HG02642 (cell line): ENCODE results near the gene SYNDIG1.

Experiments used
- ATAC-seq: cut with Tn5 transposase; IDR thresholded peaks from one replicate; pipeline ENCODE4 v1.9.1; 2021; ENCODE audit warnings: mild to moderate bottlenecking; ENCODE audit not compliant: unreplicated experiment, poor library complexity

Gene SYNDIG1

GRCh38 chr20:24681634-24682495 is 212.4 kb downstream of the SYNDIG1 start:
- ATAC-seq: no peak

DNA sequence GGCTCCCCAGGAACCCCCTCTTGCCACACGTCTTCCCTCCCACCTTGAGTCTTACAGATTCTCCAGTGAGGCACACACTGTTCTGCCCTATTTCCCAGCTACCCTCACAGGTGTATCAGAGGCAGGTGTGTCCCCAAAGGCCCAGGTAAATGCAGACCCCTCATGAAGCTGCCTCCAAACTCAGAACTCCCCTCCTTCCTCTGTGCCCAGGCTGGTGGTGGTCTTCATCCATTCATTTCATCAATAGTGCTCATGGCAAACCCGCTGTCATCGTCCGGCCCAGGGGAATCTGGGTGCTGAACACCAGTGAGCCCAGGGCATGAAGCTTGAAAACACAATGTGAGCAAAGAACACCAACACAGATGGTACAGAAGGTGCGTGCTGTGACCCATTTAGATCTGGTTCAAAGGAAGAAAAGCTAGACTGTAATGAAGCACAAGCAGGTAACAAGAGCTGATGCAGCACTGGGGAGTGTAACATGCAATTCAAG is 213.1 kb downstream of the SYNDIG1 start:
- no peak for ATAC-seq

DNA sequence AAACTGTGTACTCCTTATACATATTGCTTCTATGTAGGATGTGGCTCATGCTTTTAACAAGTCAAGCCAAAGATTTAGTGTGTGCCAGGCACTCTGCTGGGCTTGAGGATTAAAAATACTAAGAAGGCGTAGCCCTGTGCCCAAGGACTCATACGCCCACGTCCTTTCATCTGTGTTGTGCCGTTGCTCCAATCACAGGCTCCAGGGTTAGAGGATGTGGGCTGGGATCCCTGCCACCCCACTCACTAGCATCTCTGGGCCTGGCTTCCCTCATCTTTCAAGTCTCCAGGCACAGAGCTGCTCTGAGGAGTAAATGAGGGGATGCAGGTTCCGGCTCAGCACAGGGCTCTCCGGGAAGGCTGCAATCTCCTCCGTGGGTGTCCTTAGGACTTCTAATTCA is 214.2 kb downstream of the SYNDIG1 start:
- no peak for ATAC-seq

- ATAC-seq: no peak
These were observed 215.0 kb downstream of the SYNDIG1 start for GRCh38 chr20:24684421-24684871.

DNA sequence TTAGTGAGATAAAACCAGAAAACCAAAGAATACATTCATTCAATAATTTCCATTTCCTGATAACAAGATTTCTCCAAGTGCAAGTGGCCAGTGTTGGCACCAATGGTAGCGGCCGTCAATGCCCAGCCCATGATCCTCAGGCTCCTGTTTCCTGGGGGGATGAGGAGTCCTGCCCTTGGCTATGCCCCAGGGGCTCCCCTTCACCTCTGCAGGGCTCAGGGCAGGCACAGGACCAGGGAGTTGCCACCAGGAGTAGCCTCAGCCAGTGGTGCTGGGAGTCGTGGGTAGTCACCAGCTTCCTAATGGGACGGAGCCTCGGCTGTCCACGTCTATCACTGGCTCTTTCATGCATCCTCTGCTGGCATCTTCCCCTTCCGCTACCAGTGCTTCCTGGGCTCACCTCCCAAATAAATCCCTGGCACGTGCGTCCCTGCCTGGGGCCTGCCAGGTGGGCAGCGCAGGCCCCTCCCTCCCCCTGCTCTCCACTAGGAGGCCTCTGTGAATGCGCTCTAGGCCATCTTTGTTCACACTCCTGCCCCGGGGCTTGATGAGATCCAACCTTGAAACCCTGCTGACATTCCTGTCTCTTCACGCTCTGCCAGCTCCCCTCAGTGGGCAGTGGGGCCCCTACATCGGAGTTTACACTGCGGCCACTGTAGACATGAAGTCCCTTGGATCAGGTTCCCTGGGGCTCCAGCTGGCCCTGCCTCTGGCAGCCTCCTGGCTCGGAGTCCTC is 215.7 kb downstream of the SYNDIG1 start:
- ATAC-seq: no peak

DNA sequence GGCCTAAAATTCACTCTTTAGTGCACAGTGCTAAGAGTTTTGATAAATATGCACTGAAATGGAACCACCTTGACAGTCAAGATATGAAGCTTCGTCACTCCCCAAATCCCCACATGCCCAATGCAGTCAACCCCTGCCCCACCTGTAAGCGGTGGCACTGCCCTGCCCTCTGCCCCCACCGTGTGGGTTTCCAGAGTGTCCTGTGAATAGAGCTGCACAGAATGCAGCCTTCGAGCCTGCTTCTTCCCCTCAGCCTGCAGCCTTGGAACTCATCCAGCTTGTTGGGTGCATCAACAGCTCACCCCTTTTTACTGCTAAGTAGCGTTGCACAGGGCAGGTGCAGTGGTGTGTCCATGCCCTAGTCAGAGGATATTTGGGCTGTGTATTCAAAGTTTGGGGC is 216.3 kb downstream of the SYNDIG1 start:
- no peak for ATAC-seq

DNA sequence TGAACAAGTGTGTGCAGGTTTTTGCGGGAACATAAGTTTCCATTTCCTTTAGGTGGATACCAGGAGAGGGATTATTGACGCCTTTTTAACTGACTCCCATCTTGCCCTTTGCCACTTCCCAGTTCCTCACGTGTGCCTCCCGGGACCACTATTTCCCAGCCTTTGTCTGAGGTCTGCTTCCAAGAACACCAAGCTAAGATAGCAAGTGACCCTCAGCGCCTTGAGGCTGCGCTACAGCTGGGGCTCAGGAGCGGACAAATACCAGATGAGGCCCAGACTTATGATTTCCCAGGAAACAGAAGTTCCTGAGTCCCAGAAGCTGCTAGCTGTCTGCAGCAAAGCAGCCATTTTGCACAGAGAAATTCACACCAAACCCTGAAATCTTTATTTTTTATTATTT is 216.7 kb downstream of the SYNDIG1 start:
- no peak for ATAC-seq

DNA sequence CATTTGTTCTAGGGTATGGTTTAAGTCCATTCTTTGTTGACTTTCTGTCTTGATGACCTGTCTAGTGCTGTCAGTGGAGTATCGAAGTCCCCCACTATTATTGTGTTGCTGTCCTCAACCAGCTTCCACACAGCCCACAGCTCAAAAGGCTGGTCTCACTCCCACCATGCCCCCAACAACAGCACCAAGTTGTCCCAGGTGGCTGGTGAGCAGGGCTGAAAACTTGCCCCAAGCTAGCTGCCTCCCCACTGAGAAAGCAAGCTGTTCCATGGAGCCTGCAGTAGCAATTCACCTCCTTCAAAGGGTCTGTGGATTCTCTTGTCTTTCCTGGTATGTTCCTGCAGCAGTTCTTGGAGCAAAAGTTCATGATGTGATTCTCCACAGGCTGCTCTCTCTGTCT is 221.0 kb downstream of the SYNDIG1 start:
- ATAC-seq: no peak

- ATAC-seq: no peak
These were observed 222.5 kb downstream of the SYNDIG1 start for GRCh38 chr20:24691901-24692351.

DNA sequence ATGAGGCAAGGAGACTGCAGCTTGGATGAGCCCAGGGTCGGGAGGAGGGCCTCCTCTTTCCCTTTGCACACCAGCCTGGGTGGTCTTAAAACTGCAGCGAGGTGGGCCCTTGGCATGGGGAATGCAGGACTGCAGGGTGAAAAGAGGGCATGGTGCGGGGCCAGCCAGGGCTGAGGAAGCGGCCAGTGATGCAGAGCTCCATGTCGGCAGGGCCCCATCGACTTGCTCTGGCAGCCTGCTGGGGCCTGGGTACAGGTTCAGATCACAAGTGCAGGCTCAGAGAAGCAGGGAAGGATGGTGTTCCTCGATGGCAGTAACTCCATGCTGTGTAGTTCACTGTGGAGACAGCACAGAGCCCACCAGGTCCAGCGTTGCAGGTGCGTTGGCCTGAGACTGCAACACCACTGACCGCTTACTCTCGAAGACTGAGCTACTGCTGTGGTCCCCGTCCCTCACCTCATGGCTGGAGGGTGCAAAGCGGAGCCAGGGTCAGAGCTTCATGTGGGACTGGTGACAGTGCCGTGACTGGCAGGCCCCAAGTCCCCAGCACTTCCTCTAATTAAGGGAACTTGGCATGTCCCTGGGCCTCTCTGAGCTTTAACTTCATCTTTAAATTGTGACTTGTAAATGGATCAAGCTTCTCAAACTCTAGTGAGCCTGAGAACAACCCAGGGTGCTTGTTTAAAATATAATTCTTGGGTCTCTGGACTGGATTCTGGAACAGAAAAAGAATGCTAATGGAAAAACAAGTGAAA is 223.2 kb downstream of the SYNDIG1 start:
- ATAC-seq: no peak

- no peak for ATAC-seq
These were observed 224.2 kb downstream of the SYNDIG1 start for GRCh38 chr20:24693466-24694156.

DNA sequence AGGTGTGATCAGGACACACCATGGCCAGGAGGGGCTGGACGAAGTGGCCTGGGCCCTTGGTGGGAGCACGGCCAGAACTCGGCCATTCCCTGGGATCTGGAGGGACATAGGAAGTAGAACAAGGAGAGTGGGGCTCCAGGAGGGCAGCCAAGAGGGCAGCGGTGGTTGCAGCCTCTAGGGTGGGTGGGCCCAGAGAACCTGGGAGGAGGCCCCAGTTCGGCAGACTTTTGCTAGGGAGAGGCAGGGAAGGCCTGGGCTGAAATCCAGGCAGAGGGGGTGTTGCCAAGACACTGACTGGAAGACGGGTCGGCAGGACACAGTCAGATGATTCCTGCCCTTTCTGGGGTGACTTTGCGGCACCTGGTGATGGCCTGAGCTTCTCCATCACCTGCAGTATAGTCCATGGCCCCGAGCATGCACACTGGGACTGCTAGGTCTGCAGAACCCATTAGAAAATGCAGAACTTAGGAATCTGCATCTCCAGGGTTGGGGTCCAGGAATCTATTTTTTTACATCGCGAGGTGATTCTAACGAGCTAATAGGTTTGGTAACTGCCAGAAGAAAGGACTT is 224.8 kb downstream of the SYNDIG1 start:
- ATAC-seq: no peak

- ATAC-seq: no peak
These were observed 225.5 kb downstream of the SYNDIG1 start for GRCh38 chr20:24694727-24695528.

DNA sequence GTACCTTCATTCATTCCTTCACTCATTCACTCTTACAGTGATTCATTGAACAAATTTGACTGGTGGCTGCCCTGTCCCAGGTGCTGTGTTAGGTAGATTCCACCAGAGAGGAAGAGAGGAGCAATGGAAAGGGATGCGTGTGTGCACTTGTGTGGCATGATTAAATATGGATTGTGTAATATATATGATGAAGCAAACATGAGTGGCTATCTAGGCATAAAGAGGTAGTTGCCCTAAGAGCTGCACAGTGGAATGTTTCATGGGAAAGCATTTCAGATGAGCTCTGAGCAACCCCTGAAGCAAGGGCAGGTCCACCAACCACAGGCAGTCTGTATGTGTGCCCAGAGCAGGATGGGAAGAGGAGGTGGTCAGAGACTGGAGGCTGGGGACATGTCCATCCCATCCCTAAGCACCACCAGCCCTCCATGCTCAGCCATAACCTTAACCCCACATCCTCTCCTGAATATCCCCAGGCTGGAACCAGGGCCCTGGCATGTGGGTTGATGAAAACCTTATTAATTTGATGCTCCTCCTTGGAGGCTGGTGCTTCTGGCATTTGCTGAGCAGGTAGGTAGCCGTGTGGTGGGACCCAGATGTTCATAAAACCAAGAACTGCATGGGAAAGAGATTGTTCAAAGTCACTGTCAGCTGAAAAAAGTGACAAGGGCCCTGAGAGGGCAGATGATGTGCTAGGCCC is 226.2 kb downstream of the SYNDIG1 start:
- no peak for ATAC-seq

DNA sequence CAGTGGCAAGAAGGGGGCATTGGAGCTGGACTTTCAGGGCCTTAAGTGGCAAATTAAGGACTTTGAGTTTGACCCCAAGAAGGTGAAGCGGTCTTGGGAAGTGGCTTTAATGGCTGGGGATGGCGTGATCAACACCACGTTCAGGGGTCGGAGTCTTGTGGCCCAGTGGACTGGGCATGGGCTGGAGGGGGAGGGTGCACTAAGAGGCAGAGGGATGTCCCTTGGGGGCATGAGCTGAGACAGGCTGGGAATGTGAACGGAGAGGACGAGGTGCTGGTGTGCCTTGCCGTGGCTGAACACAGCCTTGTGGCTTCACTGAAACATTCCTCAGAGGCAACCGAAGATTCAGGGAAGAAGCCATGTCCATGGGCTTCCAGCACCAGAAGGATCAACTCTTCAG is 227.0 kb downstream of the SYNDIG1 start:
- no peak for ATAC-seq

DNA sequence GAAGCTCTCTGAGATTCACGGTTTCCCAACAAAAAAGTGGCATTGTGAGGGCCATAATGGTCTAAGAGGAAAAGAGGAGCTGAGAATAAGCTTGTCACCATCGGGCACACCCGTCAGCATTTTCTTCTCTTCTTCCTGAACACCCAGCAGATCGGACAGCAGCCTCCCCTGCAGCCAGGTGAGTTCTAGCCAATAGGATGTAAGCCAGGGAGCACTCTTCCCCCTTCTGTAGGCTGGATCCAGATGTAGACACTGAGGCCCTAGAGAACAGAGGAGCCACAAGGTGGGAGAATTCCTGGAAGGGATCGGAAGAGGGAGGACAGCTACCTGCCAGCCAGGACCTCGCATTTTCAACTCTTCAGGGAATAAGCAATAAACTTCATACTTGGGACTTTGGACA is 228.0 kb downstream of the SYNDIG1 start:
- ATAC-seq: no peak

- no peak for ATAC-seq
These were observed 228.8 kb downstream of the SYNDIG1 start for GRCh38 chr20:24698189-24698588.

- ATAC-seq: no peak
These were observed 229.3 kb downstream of the SYNDIG1 start for GRCh38 chr20:24698706-24699206.
